GM21717 (cell line): ENCODE data around the gene ABHD14A.
"Not testable (repeated sequence)": the region's sequence is repeated elsewhere in the genome, so short reads cannot be mapped to it uniquely, and the experiment has no call there.

Experiments used
- ATAC-seq: cut with Tn5 transposase; IDR thresholded peaks from one replicate; pipeline ENCODE4 v1.9.1; 2021; ENCODE audit warnings: mild to moderate bottlenecking, moderate library complexity; ENCODE audit not compliant: unreplicated experiment

Gene ABHD14A

DNA sequence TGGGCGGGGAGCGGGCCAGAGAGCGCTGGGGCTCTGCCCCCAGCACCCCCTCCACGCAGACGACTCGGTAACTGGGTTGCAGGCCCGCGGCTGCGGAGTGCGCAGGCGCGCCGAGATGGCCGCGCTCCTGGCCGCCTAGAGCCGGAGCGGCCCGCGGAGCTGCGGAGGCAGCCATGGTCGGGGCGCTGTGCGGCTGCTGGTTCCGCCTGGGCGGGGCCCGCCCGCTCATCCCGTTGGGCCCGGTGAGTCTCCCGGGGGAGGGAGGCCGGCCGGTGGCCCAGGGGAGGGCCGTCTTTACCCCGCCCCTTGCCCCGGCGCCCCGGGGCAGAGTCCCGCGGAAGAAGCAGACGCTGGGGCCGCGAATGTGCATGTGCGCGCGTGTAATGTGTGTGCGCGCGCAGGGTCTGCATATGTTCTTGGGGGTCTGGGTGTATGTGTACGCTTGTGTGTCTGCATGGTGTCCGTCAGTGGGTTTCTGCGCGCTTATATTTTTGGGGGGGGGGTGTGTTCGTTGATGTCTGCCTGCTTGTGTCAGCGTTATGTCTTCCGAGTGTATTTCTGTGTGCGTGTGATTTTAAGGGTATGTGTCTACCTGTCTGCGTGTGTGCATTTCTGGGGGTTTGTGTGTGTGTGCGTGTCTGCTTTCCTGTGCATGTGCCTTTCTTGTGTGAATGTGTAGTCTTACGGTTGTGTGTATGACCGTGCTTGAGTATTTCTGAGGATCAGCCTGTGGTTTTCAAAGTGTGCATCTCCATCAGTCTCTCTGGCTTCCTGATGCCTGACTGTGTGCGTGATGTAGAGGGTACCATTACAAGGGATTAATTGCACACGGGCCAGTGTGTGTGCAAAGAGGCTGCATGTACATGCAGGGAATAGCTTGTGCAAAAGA, at the start of gene ABHD14A:
Gene ABHD14A (plus strand): TSS at position 102 of the 889 bp plus-strand sequence. CDS start 72 bp downstream, at position 174.
- peak; percentile 42 for ATAC-seq

DNA sequence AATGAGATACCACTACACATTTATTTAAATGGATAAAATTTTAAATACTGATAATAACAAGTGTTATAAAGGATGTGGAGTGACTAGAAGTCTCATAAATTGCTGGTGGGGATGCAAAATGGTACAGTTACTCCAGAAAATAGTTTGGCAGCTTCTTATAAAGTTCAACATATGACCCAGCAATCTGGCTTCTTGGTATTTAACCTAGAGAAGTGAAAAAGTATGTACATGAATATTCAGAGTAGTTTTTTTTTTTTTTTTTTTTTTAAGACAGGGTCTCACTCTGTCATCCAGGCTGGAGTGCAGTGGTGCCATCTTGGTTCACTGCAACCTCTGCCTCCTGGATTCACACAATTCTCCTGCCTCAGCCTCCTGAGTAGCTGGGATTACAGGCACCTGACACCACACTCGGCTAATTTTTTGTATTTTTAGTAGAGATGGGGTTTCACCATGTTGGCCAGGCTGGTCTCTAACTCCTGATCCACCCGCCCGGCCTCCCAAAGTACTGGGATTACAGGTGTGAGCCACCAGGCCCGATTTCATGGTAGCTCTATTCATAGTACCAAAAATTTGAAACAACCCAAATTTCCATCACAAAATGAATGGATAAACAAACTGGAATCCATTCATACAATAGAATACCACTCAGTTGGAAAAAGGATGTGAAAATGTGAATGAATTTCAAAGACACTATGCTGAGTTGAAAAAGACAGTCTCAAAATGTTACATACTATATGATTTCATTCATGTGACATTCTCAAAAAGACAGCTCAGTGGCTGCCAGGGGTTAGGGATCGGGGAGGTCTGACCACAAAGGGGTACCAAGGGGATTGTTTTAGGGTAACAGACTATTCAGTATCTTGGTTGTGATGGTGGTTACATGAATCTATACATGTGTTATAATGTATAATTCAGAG, 47.5 kb upstream of the ABHD14A start:
- no peak for ATAC-seq

DNA sequence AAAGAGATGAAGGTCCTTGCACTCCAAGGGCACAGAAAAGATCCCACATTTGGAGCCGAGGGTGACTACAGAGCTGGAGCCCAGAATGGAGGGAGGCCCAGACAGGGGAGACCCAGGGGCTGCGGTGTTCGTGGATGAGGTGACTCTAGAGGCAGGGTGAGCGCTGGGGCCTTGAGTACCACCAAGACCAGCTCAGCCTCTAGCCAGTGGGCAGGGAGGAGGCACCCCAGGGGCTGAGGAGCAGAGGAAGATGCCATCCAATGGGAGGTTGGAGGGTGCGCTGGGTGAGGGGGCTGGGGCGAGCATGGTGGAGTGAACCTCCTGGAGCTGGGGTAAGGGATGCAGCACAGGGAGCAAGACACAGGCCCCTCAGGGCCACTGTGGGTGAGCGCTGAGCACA, 46.4 kb upstream of the ABHD14A start:
- ATAC-seq = no peak

DNA sequence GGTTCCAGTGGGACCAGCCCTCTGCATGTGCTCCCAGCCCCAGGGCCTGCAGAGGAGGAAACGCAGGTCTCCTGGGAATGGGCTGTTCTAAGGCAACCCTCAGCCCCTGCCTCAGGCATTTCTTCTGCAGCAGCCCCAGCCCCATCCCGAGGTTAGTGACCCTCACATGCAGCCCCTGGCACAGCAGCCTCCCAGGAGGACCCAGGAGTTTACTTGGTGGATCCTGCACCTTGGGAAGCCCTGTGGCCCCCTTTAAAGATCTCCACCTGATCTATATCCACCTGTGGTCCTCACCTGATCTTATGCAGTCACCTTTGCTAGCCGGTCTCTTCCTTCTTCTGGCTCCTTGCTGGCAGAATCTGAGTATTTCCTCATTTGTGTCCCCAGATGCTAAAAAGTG, 45.9 kb upstream of the ABHD14A start:
- ATAC-seq = not testable (repeated sequence)

DNA sequence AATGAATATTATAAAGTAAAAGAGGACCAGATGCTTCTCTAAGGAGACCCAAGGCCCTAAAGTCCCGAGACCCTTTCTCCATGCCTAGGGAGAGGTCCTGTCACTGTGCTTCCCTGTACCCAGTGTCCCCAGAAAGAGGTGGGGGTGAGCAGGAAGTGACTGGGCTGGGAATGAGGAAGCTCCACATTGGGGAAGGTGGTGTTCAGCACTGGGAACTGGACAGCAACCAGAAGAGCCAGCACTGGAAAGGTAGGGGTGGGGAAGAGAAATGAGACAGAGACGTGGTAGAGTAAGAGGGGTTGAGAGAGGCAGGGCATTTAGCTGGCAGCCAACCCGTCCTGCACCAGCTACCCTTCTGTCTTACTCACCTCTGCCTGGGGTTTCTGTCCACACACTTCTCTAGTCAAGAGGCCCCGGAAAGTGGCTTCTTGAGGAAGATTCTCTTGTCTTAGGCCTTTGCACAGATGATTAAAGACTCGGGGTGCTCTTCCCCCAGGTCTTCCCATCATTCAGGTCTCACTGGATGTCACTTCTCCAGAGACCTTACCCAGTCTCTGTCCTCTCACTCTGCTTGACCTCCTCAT, 45.4 kb upstream of the ABHD14A start:
- no peak for ATAC-seq

DNA sequence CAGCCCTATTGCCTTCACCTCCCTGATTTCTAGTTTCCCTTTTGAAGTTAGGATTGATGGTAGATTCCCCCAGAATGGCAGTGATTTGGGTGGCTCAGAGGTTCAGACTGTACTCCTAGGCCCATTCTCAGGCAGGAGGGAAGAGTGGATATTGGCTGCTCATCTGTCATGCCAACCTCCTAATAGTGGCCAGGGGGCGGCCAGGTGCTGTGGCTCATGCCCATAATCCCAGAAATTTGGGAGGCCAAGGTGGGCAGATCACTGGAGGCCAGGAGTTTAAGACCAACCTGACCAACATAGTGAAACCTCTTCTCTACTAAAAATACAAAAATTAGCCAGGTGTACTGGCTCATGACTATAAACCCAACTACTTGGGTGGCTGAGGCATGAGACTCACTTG, 44.4 kb upstream of the ABHD14A start:
- no peak for ATAC-seq

DNA sequence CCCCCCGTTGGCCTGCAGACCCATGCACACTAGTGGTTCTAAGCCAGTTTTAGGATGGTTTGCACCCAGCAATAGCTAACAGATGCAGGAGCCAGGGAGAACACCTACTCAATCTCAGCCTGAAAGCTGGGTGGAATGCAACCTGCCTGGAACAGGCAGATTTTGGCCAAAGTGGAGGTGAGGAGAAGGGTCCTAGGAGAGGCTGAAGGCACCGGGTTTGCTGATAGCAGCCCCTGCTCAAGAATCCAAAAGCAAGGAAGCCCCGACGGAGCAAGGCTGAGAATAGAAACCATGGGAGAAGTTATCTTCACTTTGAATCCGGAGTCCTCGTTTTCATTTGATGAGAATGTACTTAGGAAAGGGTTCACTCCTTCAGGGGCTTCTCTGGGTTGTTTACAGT, 43.1 kb upstream of the ABHD14A start:
- no peak for ATAC-seq

DNA sequence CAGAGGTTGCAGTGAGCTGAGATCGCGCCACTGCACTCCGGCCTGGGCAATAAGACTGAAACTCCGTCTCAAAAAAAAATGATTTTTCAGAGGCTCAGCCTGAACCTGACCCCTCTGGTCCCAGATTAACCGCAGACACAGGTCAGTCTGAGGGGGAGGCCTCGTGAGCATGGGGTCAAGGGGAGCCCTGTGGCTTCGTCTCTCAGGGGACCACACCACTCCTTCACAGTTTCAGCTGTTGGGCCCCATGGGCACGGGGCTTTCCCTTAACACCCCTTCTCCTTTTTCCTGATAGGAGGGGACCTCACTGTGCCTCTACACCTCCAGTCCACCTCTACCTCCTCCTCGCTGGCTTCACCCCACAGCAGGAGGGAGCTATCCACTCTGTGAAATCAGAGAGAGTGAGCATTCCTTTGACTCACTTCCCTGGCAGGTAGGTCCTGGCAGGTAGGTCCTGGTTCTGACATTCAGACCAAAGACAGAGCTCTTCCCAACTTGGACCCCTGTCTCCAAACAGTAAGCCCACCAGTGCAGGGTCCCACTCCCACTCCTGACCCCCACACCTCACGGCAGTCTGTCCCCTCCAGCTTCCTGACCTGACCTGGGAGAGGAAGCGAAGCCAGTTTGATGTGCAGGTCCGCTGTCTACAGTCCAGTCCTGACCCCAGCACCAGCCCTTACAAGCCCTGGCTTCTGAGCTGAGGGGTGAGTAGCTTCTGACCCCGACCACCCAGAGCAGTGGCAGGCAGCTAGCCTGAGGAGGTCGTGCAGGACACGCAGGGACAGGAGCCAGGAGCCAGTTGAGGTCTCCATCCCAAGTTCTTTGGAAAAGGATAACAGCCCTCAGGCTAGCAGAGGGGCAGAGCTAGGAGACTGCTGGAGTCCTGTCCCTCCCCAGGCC, 42.1 kb upstream of the ABHD14A start:
- no peak for ATAC-seq

DNA sequence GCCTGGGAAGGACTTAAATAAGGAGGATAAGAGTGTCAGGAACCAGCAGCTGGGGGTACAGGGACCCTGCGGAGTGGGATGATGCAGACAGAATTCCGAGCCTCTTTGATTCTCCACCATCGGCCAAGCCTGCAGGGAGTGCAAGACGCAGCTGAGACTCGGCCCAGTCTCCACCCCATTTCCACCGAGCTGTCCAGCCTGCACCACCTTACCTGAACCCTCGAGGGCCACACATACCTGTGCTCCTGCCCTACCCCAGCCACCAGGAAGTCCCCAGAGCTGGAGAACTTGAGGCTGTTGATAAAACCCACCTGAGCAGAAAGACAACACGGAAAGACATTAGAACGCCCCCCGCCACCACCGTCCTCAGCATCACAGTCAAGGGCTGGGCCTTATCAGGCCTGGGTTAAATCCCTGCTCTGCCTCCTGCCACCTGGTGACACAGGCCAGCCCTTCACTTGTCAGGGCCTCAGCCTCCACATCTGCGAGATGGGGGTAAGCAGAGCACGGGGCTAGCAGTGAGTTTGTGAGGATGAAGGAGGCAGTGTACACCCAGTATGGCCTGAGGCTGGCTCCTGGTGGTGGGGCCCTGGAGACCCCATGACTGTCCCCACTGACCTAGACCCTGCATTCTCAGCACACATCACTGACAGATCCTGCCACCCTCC, 41.3 kb upstream of the ABHD14A start:
- ATAC-seq = no peak

DNA sequence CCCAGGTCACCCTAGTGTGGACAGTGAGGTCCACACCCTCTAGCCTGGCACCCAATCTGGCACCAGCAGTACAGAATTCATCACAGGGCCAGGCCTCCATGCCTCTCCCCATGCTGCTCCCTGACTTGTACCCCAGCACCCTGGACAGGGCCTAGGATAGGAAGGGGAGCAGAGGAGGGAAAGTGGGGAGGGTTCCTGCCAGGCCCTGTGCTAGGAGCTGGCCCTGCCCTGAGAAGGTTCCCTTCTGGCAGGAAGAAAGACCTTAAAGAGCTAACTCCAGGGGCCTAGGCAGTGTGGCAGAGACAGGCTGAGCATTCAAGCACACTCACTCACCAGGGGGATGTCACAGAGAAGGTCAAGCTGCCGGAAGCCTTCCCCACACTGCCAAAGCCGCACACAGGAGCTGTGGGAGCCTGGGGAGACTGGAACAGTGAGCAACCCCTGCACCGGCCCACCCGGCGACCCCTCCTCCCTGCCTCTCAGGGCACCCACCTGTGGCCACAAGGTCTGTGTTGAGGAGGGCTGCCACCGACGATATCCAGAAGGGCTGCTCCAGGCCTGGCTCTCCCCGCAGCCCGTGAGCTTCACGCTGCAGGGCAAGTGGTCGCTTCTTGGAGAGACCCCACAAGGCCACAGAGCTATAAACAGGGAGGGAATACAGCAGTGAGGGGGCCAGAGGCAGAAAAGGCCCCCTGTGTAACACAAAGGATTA, 40.6 kb upstream of the ABHD14A start:
- ATAC-seq = no peak

DNA sequence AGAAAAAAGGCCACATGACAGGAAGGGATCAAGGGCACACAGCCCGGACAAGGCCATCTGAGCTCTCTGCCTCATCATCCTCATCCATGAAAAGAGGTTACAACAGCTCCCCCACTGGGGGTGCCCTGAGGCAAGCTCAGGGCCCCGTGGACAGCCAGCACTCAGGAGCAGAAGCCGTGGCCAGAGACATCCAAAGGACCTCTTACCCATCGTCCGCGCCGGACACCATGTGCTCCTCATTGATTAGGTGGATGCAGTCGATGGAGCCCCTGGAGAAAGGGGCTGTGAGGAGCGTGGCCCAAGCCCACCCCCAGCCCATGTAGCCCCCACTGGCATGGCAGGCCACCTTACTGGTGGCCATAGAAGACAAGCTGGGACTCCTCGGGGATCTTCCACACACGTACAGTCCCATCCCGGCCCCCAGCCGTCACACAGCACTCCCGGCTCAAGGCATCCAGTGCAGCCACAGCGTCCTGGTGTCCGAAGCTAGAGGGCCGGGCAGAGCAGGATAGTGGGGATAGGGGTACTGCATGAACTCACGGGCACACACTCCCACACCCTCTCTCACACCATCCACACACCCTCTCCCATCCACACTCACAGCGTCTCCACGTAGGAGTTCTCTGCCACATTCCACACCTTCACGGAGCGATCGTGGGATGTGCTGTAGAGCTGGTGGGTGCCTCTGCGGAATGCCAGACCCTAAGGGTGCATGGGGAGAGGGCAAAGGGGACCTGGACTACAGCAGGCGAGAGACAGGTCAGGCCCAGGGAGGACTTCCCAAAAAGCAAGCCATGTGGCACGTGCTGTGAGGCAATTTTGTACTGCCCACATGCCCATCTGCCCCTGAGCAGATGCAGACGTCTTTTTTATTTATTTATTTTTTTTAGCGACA, 39.6 kb upstream of the ABHD14A start:
- ATAC-seq = no peak

DNA sequence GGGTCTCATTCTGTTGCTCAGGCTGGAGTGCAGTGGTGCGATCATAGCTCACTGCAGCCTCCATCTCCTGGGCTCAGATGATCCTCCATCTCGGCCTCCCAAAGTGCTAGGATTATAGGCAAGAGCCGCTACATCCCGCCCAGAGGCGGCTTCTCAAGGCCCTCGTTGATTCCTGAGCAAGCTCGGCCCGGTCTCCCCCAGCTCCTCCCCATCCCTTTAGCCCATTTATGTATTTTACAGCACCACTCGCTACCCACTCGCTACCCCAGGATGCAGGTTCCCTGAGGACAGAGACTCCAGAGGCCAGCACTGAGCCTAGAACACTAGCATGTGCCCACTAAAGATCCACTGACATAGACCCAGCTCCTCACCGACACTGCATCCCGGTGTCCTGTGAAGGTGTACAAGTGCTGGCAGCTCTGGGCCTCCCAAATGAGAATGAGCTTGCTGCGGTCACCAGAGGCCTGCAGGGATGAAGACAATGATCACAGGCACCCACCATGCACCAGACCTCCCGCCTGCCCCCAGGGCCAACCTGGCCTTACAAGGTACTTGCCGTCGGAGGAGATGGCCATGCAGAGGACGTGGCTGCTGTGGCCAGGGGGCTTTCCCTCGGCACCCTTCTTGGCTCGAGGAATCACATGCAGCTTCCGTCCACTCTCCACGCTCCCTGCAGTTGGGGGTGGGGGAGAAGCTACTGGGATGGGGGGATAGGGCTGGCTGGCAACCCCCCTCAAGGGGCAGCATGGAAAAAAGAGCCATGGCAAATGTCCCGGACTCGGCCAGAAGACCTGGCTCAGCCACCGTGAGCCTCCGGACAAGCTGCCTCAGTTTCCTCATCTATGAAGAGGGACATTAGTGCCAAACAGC, 38.7 kb upstream of the ABHD14A start:
- ATAC-seq = no peak

DNA sequence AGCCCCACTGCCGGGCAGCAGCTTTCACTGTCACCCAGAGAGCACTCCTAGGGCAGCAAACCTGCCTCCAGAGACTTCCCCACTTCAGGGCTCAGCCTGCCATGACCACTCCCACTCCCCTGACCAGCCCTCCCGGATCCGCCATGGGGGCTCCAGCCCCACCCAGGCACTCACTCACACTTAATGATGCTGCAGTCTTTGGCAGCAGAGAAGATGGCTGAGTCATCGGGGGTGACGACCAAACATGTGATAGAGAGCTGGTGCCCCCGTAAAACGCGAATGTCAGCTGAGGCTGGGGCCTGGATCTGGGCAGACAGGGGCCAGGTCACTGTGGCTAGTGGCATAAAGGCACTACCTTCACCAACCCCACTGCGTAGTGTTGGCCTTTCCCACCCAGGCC, 37.9 kb upstream of the ABHD14A start:
- no peak for ATAC-seq

DNA sequence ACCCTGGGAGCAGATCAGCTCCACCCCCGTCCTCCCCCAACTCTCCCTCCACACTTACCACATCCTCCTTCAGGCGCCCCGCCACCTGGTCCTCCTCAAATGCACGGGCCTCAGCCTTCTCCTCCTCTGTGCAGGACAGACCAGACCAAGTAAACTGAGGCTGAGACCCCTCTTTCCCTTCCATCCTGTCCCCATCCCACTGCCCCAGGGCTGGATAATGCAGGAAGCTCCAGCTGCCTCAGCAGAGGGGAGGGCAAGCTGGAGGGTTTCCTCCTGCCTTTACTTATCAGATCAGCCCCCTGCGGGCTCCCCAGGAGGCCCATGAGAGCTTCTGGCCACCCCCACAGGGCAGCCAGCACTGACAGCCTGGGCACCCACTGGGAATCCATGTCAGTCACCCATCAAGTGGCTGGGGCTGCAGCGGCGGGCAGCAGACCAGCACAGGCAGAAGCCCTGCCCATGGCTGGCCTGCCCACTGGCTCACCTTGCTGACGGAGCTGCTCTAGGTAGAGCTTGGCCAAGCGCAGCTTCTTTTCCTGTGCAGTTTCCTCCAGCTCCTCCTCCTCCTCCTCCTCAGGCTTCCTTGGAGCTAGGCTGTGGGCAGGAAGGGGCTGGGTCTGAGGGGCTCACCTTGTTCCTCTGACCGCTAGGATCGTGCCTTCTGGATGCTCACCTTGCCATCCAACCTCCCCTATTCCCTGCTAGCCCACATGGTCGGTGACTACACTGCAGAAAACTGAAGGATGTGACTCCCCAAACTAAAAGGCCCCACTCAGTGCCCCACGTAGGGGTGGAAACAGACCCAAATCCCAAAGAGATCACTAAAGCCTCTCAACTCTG, 37.0 kb upstream of the ABHD14A start:
- ATAC-seq = no peak

DNA sequence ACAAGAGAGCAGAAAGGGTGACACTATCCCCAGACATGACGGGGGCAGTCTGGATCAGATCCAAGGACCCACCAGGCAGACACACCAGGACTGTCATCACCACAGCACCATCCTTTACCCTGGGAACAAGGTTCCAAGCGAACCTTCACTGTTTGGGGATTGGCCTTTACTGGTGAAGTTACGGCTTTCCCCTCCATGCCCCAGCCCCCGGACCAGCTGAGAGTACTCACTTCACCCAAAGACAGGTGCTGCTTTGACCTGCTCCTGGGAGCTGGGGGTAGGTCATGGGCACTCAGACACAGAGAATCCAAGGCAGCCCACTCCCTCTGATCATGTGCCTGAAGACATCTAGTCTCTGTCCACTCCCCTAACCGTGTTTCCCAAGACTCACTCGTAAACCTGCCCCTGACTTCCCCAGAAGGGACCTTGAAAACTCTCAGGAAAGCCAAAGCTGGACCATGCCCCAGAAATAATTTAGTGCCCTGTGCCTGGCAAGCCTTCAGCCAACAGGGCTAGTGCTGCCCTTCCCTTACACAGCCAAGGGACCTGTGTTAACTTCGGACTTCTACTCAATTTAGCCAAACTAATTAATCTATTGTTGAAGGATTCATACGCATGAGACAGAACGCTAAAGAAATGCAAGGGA, 36.0 kb upstream of the ABHD14A start:
- ATAC-seq = no peak
